Measurements from ENCODE around the gene PLS1.
"Not testable (repeated sequence)": the region's sequence is repeated elsewhere in the genome, so short reads cannot be mapped to it uniquely, and the experiment has no call there.

The PLS1 gene

GRCh38 chr3:142705198-142705597 is 109.0 kb downstream of the PLS1 start:
- TF ChIP-seq ESRRG (CRISPR knock-in tag; IDR thresholded peaks at IDR 0.05) (no peak), ISL1 (CRISPR knock-in tag; IDR thresholded peaks at IDR 0.05) (peak; percentile 52)
- ATAC-seq: peak; percentile 38; the same call in 1 of the 3 replicates

- no peak for ATAC-seq
- TF ChIP-seq TOX (CRISPR knock-in tag; IDR thresholded peaks at IDR 0.05; ENCODE audit: borderline replicate concordance) (no peak), POU6F1 (CRISPR knock-in tag; IDR thresholded peaks at IDR 0.05; ENCODE audit: borderline replicate concordance, low read depth) (no peak), ESRRG (CRISPR knock-in tag; IDR thresholded peaks at IDR 0.05) (no peak), RARB (CRISPR knock-in tag; IDR thresholded peaks at IDR 0.05) (no peak), ARNTL (CRISPR knock-in tag; IDR thresholded peaks at IDR 0.05; ENCODE audit: borderline replicate concordance, low read depth) (no peak), CREB5 (CRISPR knock-in tag; IDR thresholded peaks at IDR 0.05; ENCODE audit: low read depth) (no peak), PATZ1 (CRISPR knock-in tag; IDR thresholded peaks at IDR 0.05; ENCODE audit: borderline replicate concordance) (no peak), ZNF565 (CRISPR knock-in tag; conservative IDR thresholded peaks at IDR 0.05; ENCODE audit: low read depth) (no peak), TCF4 (CRISPR knock-in tag; IDR thresholded peaks at IDR 0.05; ENCODE audit: borderline replicate concordance) (no peak), PPARA (CRISPR knock-in tag; IDR thresholded peaks at IDR 0.05; ENCODE audit: borderline replicate concordance) (no peak), CSDC2 (CRISPR knock-in tag; IDR thresholded peaks at IDR 0.05) (no peak), ZC3H10 (CRISPR knock-in tag; IDR thresholded peaks at IDR 0.05) (no peak), TSHZ2 (CRISPR knock-in tag; IDR thresholded peaks at IDR 0.05) (no peak), ISL1 (CRISPR knock-in tag; IDR thresholded peaks at IDR 0.05) (no peak), OSR1 (CRISPR knock-in tag; IDR thresholded peaks at IDR 0.05) (no peak), ZNF8 (CRISPR knock-in tag; IDR thresholded peaks at IDR 0.05) (no peak), ZNF70 (CRISPR knock-in tag; IDR thresholded peaks at IDR 0.05) (no peak), ZFP3 (CRISPR knock-in tag; IDR thresholded peaks at IDR 0.05) (no peak), ZFP30 (CRISPR knock-in tag; IDR thresholded peaks at IDR 0.05) (no peak)
Observed at GRCh38 chr3:142706321-142707127, 110.3 kb downstream of the PLS1 start.

GRCh38 chr3:142709207-142709606 is 113.0 kb downstream of the PLS1 start:
- TF ChIP-seq ZNF70 (CRISPR knock-in tag; IDR thresholded peaks at IDR 0.05) (no peak), PPARA (CRISPR knock-in tag; IDR thresholded peaks at IDR 0.05; ENCODE audit: borderline replicate concordance) (no peak), GLIS3 (CRISPR knock-in tag; IDR thresholded peaks at IDR 0.05) (no peak), TOX (CRISPR knock-in tag; IDR thresholded peaks at IDR 0.05; ENCODE audit: borderline replicate concordance) (no peak), CSDC2 (CRISPR knock-in tag; IDR thresholded peaks at IDR 0.05) (no peak), ZFP30 (CRISPR knock-in tag; IDR thresholded peaks at IDR 0.05) (no peak), TSHZ2 (CRISPR knock-in tag; IDR thresholded peaks at IDR 0.05) (no peak)
- no peak for ATAC-seq

GRCh38 chr3:142714882-142715281 is 118.7 kb downstream of the PLS1 start:
- not testable (repeated sequence) for ATAC-seq
